Neural progenitor cell (in vitro differentiated cells): ENCODE measurements around the gene PHACTR4.

ENCODE experiments used
- CTCF ChIP-seq: fragments of 200-600 bp; sonication (generic); IDR thresholded peaks from 2 replicates; pipeline ENCODE4 v1.5.1; 2017; ENCODE audit warnings: antibody characterized with exemption, mild to moderate bottlenecking
- EZH2 ChIP-seq: fragments of 200-600 bp; sonication (generic); IDR thresholded peaks from 2 replicates; pipeline ENCODE4 v1.6.1; 2017; ENCODE audit warnings: antibody characterized with exemption, mild to moderate bottlenecking, moderate library complexity
- EZH2phosphoT487 ChIP-seq: fragments of 200-600 bp; sonication (generic); IDR thresholded peaks from 2 replicates; pipeline ENCODE4 v1.6.1; 2017; ENCODE audit warnings: antibody characterized with exemption

- TF ChIP-seq EZH2 (no peak), EZH2phosphoT487 (no peak), CTCF (no peak)
Observed at GRCh38 chr1:28378906-28379305, 9.4 kb downstream of the PHACTR4 start.
